ENCODE data around the gene TSPAN32. TPM values are rescaled to one million over a fixed set of nuclear protein-coding genes. Genes with fewer than 3 reads are reported as not detected.
"Not testable (repeated sequence)": the region's sequence is repeated elsewhere in the genome, so short reads cannot be mapped to it uniquely, and the experiment has no call there.

The TSPAN32 gene
- total RNA-seq, 1 donor = 1.4 TPM

GRCh38 chr11:2351701-2352100 is 49.9 kb downstream of the TSPAN32 start:
- Histone ChIP-seq H3K36me3 (ENCODE audit: insufficient read depth, low read length) (no peaks in the 10 kb centered on the region), H3K9me3 (ENCODE audit: low read depth, low read length) (peaks cover 6% of the 10 kb centered on the region), H3K79me2 (ENCODE audit: insufficient read depth, low read length) (no peaks in the 10 kb centered on the region), H3K27ac (ENCODE audit: low read depth, low read length) (no peak overlapping the region), H3K4me1 (ENCODE audit: insufficient read depth, low read length) (peaks cover 4% of the 10 kb centered on the region), H4K20me1 (ENCODE audit: insufficient read depth, low read length) (no peaks in the 10 kb centered on the region), H3K27me3 (ENCODE audit: insufficient read depth, low read length) (no peaks in the 10 kb centered on the region), H3K4me2 (ENCODE audit: insufficient read depth, low read length) (no peak overlapping the region), H2AFZ (ENCODE audit: low read length) (no peak overlapping the region), H3K4me3 (ENCODE audit: insufficient read depth, low read length) (no peak overlapping the region)
- DNase-seq (ENCODE audit: insufficient read length, low spot score, missing footprints) = no peak
- TF ChIP-seq CTCF (IDR thresholded peaks at IDR 0.05; ENCODE audit: extremely low read depth, low read depth, low read length) = no peak

GRCh38 chr11:2352420-2352819 is 50.6 kb downstream of the TSPAN32 start:
- no peak for TF ChIP-seq CTCF (IDR thresholded peaks at IDR 0.05; ENCODE audit: extremely low read depth, low read depth, low read length)
- no peak overlapping the region for H3K4me3 ChIP-seq (ENCODE audit: insufficient read depth, low read length)
- no peak for DNase-seq (ENCODE audit: insufficient read length, low spot score, missing footprints)
- H3K27ac ChIP-seq (ENCODE audit: low read depth, low read length) = no peak overlapping the region
- H3K79me2 ChIP-seq (ENCODE audit: insufficient read depth, low read length) = no peaks in the 10 kb centered on the region
- H3K27me3 ChIP-seq (ENCODE audit: insufficient read depth, low read length) = no peaks in the 10 kb centered on the region
- H4K20me1 ChIP-seq (ENCODE audit: insufficient read depth, low read length) = no peaks in the 10 kb centered on the region
- H3K4me1 ChIP-seq (ENCODE audit: insufficient read depth, low read length) = peaks cover 4% of the 10 kb centered on the region
- no peak overlapping the region for H3K4me2 ChIP-seq (ENCODE audit: insufficient read depth, low read length)
- peaks cover 6% of the 10 kb centered on the region for H3K9me3 ChIP-seq (ENCODE audit: low read depth, low read length)
- H3K36me3 ChIP-seq (ENCODE audit: insufficient read depth, low read length) = no peaks in the 10 kb centered on the region
- no peak overlapping the region for H2AFZ ChIP-seq (ENCODE audit: low read length)

- Histone ChIP-seq H3K9me3 (ENCODE audit: low read depth, low read length) (peaks cover 3% of the 10 kb centered on the region), H3K4me3 (ENCODE audit: insufficient read depth, low read length) (no peak overlapping the region), H3K79me2 (ENCODE audit: insufficient read depth, low read length) (no peaks in the 10 kb centered on the region), H3K4me1 (ENCODE audit: insufficient read depth, low read length) (peaks cover 4% of the 10 kb centered on the region), H3K27me3 (ENCODE audit: insufficient read depth, low read length) (no peaks in the 10 kb centered on the region), H3K4me2 (ENCODE audit: insufficient read depth, low read length) (no peak overlapping the region), H3K27ac (ENCODE audit: low read depth, low read length) (peak overlapping the region; percentile 33), H2AFZ (ENCODE audit: low read length) (peak overlapping the region; percentile 82), H4K20me1 (ENCODE audit: insufficient read depth, low read length) (no peaks in the 10 kb centered on the region), H3K36me3 (ENCODE audit: insufficient read depth, low read length) (no peaks in the 10 kb centered on the region)
- TF ChIP-seq CTCF (IDR thresholded peaks at IDR 0.05; ENCODE audit: extremely low read depth, low read depth, low read length) = no peak
- DNase-seq (ENCODE audit: insufficient read length, low spot score, missing footprints) = peak; percentile 88
Observed at GRCh38 chr11:2355000-2355644, 53.3 kb downstream of the TSPAN32 start.

GRCh38 chr11:2357246-2357645 is 55.4 kb downstream of the TSPAN32 start:
- no peak overlapping the region for H3K4me3 ChIP-seq (ENCODE audit: insufficient read depth, low read length)
- peaks cover 4% of the 10 kb centered on the region for H3K4me1 ChIP-seq (ENCODE audit: insufficient read depth, low read length)
- H3K36me3 ChIP-seq (ENCODE audit: insufficient read depth, low read length) = no peaks in the 10 kb centered on the region
- TF ChIP-seq CTCF (IDR thresholded peaks at IDR 0.05; ENCODE audit: extremely low read depth, low read depth, low read length) = no peak
- no peak overlapping the region for H3K4me2 ChIP-seq (ENCODE audit: insufficient read depth, low read length)
- no peak overlapping the region for H2AFZ ChIP-seq (ENCODE audit: low read length)
- H3K27me3 ChIP-seq (ENCODE audit: insufficient read depth, low read length) = no peaks in the 10 kb centered on the region
- H3K27ac ChIP-seq (ENCODE audit: low read depth, low read length) = no peak overlapping the region
- no peaks in the 10 kb centered on the region for H4K20me1 ChIP-seq (ENCODE audit: insufficient read depth, low read length)
- no peak for DNase-seq (ENCODE audit: insufficient read length, low spot score, missing footprints)
- H3K9me3 ChIP-seq (ENCODE audit: low read depth, low read length) = no peaks in the 10 kb centered on the region
- H3K79me2 ChIP-seq (ENCODE audit: insufficient read depth, low read length) = no peaks in the 10 kb centered on the region

- not testable (repeated sequence) for H3K4me1 ChIP-seq (ENCODE audit: insufficient read depth, low read length); H3K36me3 ChIP-seq (ENCODE audit: insufficient read depth, low read length); H4K20me1 ChIP-seq (ENCODE audit: insufficient read depth, low read length); H3K4me2 ChIP-seq (ENCODE audit: insufficient read depth, low read length); H3K27ac ChIP-seq (ENCODE audit: low read depth, low read length); H3K4me3 ChIP-seq (ENCODE audit: insufficient read depth, low read length); H3K27me3 ChIP-seq (ENCODE audit: insufficient read depth, low read length); H3K9me3 ChIP-seq (ENCODE audit: low read depth, low read length); DNase-seq (ENCODE audit: insufficient read length, low spot score, missing footprints); H2AFZ ChIP-seq (ENCODE audit: low read length); H3K79me2 ChIP-seq (ENCODE audit: insufficient read depth, low read length)
Observed at GRCh38 chr11:2357651-2358050, 55.8 kb downstream of the TSPAN32 start.
